ENCODE data around the gene NHLRC2. TPM values are rescaled to one million over a fixed set of nuclear protein-coding genes. Genes with fewer than 3 reads are reported as not detected.

Gene NHLRC2
- total and polyA plus RNA-seq, 2 donors (not counting 1 experiment from before 2014, with no cell fraction given): 5.7 to 59.8 TPM

DNA sequence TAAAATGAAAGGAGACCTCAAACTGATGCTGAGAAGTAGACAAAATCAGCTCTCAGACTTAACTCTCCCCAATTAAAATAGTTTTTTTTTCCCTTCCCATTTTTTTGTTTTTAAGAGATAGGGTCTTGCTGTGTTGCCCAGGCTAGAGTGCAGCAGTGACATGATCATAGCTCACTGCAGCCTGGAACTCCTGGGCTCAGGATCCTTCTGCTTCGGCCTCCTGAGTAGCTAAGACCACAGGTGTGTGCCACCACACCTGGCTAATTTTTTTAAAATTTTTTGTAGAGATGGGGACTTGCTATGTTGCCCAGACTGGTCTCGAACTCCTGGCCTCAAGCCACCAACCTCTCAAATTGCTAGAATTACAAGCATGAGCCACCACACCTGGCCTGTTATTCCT is 61.1 kb downstream of the NHLRC2 start:
- 100% methylated on average over 1 of the region's 2 CpGs for WGBS (ENCODE audit: insufficient coverage)
- Histone ChIP-seq H3K27ac (ENCODE audit: low read length in 2 of 2) (no peak overlapping the region), H3K4me2 (replicated peaks; ENCODE audit: low read depth, low read length, poor library complexity, severe bottlenecking) (no peak overlapping the region), H4K20me1 (ENCODE audit: control insufficient read depth, insufficient read depth, low read length, poor library complexity, severe bottlenecking) (no peaks in the 10 kb centered on the region), H3K79me2 (ENCODE audit: control insufficient read depth, insufficient read depth, low read length) (no peaks in the 10 kb centered on the region), H3K9me3 (ENCODE audit: control extremely low read depth in 1 of 3, control insufficient read depth in 2 of 3, insufficient read depth in 1 of 3, low read length in 2 of 3) (no peaks in the 10 kb centered on the region), H3K9ac (ENCODE audit: low read length) (no peak overlapping the region), H3K27me3 (replicated peaks in 1 of 4; ENCODE audit: control extremely low read depth in 1 of 4, control insufficient read depth in 3 of 4, insufficient read depth in 4 of 4, low read length in 3 of 4) (no peaks in the 10 kb centered on the region), H2AFZ (ENCODE audit: insufficient read depth, low read depth, low read length, poor library complexity, severe bottlenecking) (no peak overlapping the region), H3K4me3 (ENCODE audit: control extremely low read depth in 1 of 5, extremely low read depth in 1 of 5, insufficient read depth in 1 of 5, low read depth in 2 of 5, low read length in 4 of 5) (no peak overlapping the region), H3K36me3 (replicated peaks in 1 of 2; ENCODE audit: control extremely low read depth in 1 of 2, control insufficient read depth in 1 of 2, extremely low read depth in 1 of 2, insufficient read depth in 2 of 2, low read length in 1 of 2) (peaks cover 0 to 5% of the 10 kb centered on the region in 2 experiments), H3K4me1 (ENCODE audit: control insufficient read depth in 2 of 2, insufficient read depth in 2 of 2, low read length in 2 of 2) (no peaks in the 10 kb centered on the region)
- DNase-seq (no peak), ATAC-seq (ENCODE audit: low read depth) (no peak)
- no peak overlapping the region for H3K27ac Mint-ChIP-seq
- H3K4me1 Mint-ChIP-seq: no peaks in the 10 kb centered on the region
- no peaks in the 10 kb centered on the region for H3K27me3 Mint-ChIP-seq
- POLR2A ChIA-PET: no interaction called here
- no peak overlapping the region for H3K4me3 Mint-ChIP-seq
- CTCF ChIA-PET: no interaction called here
- peaks cover 3% of the 10 kb centered on the region for H3K9me3 Mint-ChIP-seq (ENCODE audit: insufficient read depth)
- intact Hi-C loops (cut with micrococcal nuclease): no loop called here
- no peak for TF ChIP-seq EZH2 (IDR thresholded peaks at IDR 0.05; ENCODE audit: borderline replicate concordance, insufficient read depth, low read depth, low read length, poor library complexity, severe bottlenecking)
- TF ChIP-seq, protein P1, sequence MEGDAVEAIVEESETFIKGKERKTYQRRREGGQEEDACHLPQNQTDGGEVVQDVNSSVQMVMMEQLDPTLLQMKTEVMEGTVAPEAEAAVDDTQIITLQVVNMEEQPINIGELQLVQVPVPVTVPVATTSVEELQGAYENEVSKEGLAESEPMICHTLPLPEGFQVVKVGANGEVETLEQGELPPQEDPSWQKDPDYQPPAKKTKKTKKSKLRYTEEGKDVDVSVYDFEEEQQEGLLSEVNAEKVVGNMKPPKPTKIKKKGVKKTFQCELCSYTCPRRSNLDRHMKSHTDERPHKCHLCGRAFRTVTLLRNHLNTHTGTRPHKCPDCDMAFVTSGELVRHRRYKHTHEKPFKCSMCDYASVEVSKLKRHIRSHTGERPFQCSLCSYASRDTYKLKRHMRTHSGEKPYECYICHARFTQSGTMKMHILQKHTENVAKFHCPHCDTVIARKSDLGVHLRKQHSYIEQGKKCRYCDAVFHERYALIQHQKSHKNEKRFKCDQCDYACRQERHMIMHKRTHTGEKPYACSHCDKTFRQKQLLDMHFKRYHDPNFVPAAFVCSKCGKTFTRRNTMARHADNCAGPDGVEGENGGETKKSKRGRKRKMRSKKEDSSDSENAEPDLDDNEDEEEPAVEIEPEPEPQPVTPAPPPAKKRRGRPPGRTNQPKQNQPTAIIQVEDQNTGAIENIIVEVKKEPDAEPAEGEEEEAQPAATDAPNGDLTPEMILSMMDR (IDR thresholded peaks at IDR 0.05): no peak

DNA sequence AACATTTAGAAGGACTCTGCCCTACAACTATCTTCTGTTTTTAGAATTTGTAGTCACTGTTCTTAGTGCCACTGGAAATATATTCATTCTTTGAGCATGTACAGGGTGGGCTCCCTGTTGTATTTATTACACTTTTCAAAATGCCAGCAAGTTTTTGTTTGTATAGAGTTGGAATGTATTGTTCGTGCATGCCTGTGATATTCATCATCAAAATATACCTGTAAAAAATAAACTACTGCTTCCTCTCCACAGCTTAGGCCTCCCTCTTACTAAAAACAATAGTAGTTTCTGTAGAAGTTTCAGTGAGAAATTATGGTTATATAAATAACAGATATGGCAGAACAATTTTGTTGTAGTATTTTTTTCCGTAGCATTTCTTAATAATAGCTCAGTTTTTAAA is 61.6 kb downstream of the NHLRC2 start:
- no CpG with 5 or more reads among the region's 2 CpGs for WGBS (ENCODE audit: insufficient coverage)
- Histone ChIP-seq H3K27me3 (replicated peaks in 1 of 4; ENCODE audit: control extremely low read depth in 1 of 4, control insufficient read depth in 3 of 4, insufficient read depth in 4 of 4, low read length in 3 of 4) (no peaks in the 10 kb centered on the region), H3K4me3 (ENCODE audit: control extremely low read depth in 1 of 5, extremely low read depth in 1 of 5, insufficient read depth in 1 of 5, low read depth in 2 of 5, low read length in 4 of 5) (no peak overlapping the region), H3K27ac (ENCODE audit: low read length in 2 of 2) (no peak overlapping the region), H3K4me1 (ENCODE audit: control insufficient read depth in 2 of 2, insufficient read depth in 2 of 2, low read length in 2 of 2) (no peaks in the 10 kb centered on the region), H3K9ac (ENCODE audit: low read length) (no peak overlapping the region), H3K36me3 (replicated peaks in 1 of 2; ENCODE audit: control extremely low read depth in 1 of 2, control insufficient read depth in 1 of 2, extremely low read depth in 1 of 2, insufficient read depth in 2 of 2, low read length in 1 of 2) (peaks cover 0 to 4% of the 10 kb centered on the region in 2 experiments), H3K79me2 (ENCODE audit: control insufficient read depth, insufficient read depth, low read length) (no peaks in the 10 kb centered on the region), H3K4me2 (replicated peaks; ENCODE audit: low read depth, low read length, poor library complexity, severe bottlenecking) (no peak overlapping the region), H4K20me1 (ENCODE audit: control insufficient read depth, insufficient read depth, low read length, poor library complexity, severe bottlenecking) (no peaks in the 10 kb centered on the region), H3K9me3 (ENCODE audit: control extremely low read depth in 1 of 3, control insufficient read depth in 2 of 3, insufficient read depth in 1 of 3, low read length in 2 of 3) (no peaks in the 10 kb centered on the region), H2AFZ (ENCODE audit: insufficient read depth, low read depth, low read length, poor library complexity, severe bottlenecking) (no peak overlapping the region)
- H3K4me1 Mint-ChIP-seq: no peaks in the 10 kb centered on the region
- DNase-seq: no peak
- TF ChIP-seq, protein P1 (IDR thresholded peaks at IDR 0.05): no peak
- no peak for TF ChIP-seq EZH2 (IDR thresholded peaks at IDR 0.05; ENCODE audit: borderline replicate concordance, insufficient read depth, low read depth, low read length, poor library complexity, severe bottlenecking)
- intact Hi-C loops (cut with micrococcal nuclease): no loop called here
- H3K27ac Mint-ChIP-seq: no peak overlapping the region
- no peak for ATAC-seq (ENCODE audit: low read depth)
- no peak overlapping the region for H3K4me3 Mint-ChIP-seq
- CTCF ChIA-PET: no interaction called here
- POLR2A ChIA-PET: no interaction called here
- no peaks in the 10 kb centered on the region for H3K27me3 Mint-ChIP-seq
- peaks cover 3% of the 10 kb centered on the region for H3K9me3 Mint-ChIP-seq (ENCODE audit: insufficient read depth)

Measured in B cell (primary cell).